HG03095 (cell line): ENCODE data around the gene SLC7A9.
"Not testable (repeated sequence)": the region's sequence is repeated elsewhere in the genome, so short reads cannot be mapped to it uniquely, and the experiment has no call there.

Source experiments
- ATAC-seq: cut with Tn5 transposase; IDR thresholded peaks from one replicate; pipeline ENCODE4 v1.9.1; 2021; ENCODE audit warnings: moderate library complexity; ENCODE audit not compliant: unreplicated experiment

Gene SLC7A9

GRCh38 chr19:32809254-32809653 is 60.3 kb downstream of the SLC7A9 start:
- ATAC-seq: no peak

GRCh38 chr19:32808236-32808635 is 61.3 kb downstream of the SLC7A9 start:
- no peak for ATAC-seq

- ATAC-seq: no peak
These were observed 66.7 kb downstream of the SLC7A9 start for GRCh38 chr19:32802840-32803239.

GRCh38 chr19:32800754-32801153 is 68.8 kb downstream of the SLC7A9 start:
- ATAC-seq: no peak

- ATAC-seq: no peak
These were observed 69.4 kb downstream of the SLC7A9 start for GRCh38 chr19:32800191-32800590.

- no peak for ATAC-seq
These were observed 71.4 kb downstream of the SLC7A9 start for GRCh38 chr19:32798201-32798600.

GRCh38 chr19:32789429-32789828 is 80.1 kb downstream of the SLC7A9 start:
- ATAC-seq: no peak

- ATAC-seq: not testable (repeated sequence)
These were observed 81.7 kb downstream of the SLC7A9 start for GRCh38 chr19:32787895-32788294.

- ATAC-seq: not testable (repeated sequence)
These were observed 82.3 kb downstream of the SLC7A9 start for GRCh38 chr19:32787161-32787813.

- ATAC-seq: not testable (repeated sequence)
These were observed 87.5 kb downstream of the SLC7A9 start for GRCh38 chr19:32782089-32782488.

- no peak for ATAC-seq
These were observed 88.3 kb downstream of the SLC7A9 start for GRCh38 chr19:32781280-32781679.
